Sigmoid colon (tissue), 7 donors: ENCODE results near the gene EN2. TPM values are rescaled to one million over a fixed set of nuclear protein-coding genes. Genes with fewer than 3 reads are reported as not detected.

ENCODE experiments used
- DNase-seq: peaks from one replicate; pipeline ENCODE4 v3.0.0-alpha.2; 2019
- H3K27ac ChIP-seq, 4 donors: fragments of 200-600 bp; sonication (generic); one replicate each; pipeline ENCODE4 v1.5.1; 2016 to 2019; ENCODE audit warnings: mild to moderate bottlenecking in 1 of 4
- H3K27me3 ChIP-seq, 3 donors: fragments of 200-600 bp; sonication (generic); one replicate each; pipeline ENCODE4 v1.5.1; 2019; ENCODE audit warnings: mild to moderate bottlenecking in 1 of 3
- H3K36me3 ChIP-seq, 4 donors: fragments of 200-600 bp; sonication (generic); one replicate each; pipeline ENCODE4 v1.5.1; 2016 to 2019
- H3K4me1 ChIP-seq, 4 donors: fragments of 200-600 bp; sonication (generic); one replicate each; pipeline ENCODE4 v1.5.1; 2017 to 2019
- H3K4me3 ChIP-seq, 4 donors: fragments of 200-600 bp; sonication (generic); one replicate each; pipeline ENCODE4 v1.5.1; 2017 to 2019; ENCODE audit warnings: mild to moderate bottlenecking in 2 of 4, moderate library complexity in 1 of 4
- H3K9me3 ChIP-seq, 4 donors: fragments of 200-600 bp in 3 of 4; sonication (generic) in 3 of 4; one replicate each; pipeline versions ENCODE4 v1.5.1 to v1.6.1; 2013 to 2019
- CTCF ChIP-seq, 4 experiments: fragments of 450-650 bp in 3 of 4; fragments of 200-600 bp in 1 of 4; IDR thresholded peaks; one replicate each; pipeline ENCODE4 v1.5.1; 2016 to 2019; ENCODE audit warnings: antibody characterized with exemption in 4 of 4, mild to moderate bottlenecking in 3 of 4, moderate library complexity in 2 of 4
- EP300 ChIP-seq, 4 donors: sonication (generic); formaldehyde crosslinking; IDR thresholded peaks; one replicate each; pipeline ENCODE4 v1.6.1; 2017; ENCODE audit warnings: antibody characterized with exemption in 4 of 4
- POLR2A ChIP-seq, 2 donors: fragments of 450-650 bp; IDR thresholded peaks; one replicate each; pipeline ENCODE4 v1.6.1; 2016; ENCODE audit warnings: antibody characterized with exemption in 2 of 2, mild to moderate bottlenecking in 2 of 2, moderate library complexity in 2 of 2
- POLR2AphosphoS5 ChIP-seq, 4 donors: sonication (generic); formaldehyde crosslinking; IDR thresholded peaks; one replicate each; pipeline ENCODE4 v1.6.1; 2017; ENCODE audit warnings: antibody characterized with exemption in 4 of 4
- WGBS, 2 donors: extraction: QIAGEN DNeasy Blood & Tissue Kit; methylation state at CpG; one replicate each; pipeline ENCODE4 v1.1.7; 2013; 5-methylcytosine and 5-hydroxymethylcytosine counted together
- intact Hi-C: fragments of 100-400 bp; cut with DNase I; formaldehyde crosslinking; loops from one replicate; pipeline ENCODE4 v1.15.1; 2023
- polyA plus RNA-seq, 3 donors: library from polyadenylated mRNA; stranded (reverse); fragments of 200-250 nt; gene quantifications; one replicate each; pipeline ENCODE4 v1.2.3, GENCODE V29; 2013
- total RNA-seq, 4 donors: library from RNA; depleted of rRNA; stranded (reverse); fragments of >200 nt; gene quantifications; one replicate each; pipeline ENCODE4 v1.1.0, GENCODE V29; 2016
- donor health status: healthy with polysubstance abuse.
- donor health status: Bipolar disorder and iron deficiency.
- donor health status: healthy.

EN2 gene
- total and polyA plus RNA-seq, 7 donors, result 0.14 to 0.16 TPM; not detected in 5

GRCh38 chr7:155481764-155482163 lies 23.8 kb downstream of the EN2 start:
- no peak for DNase-seq
- no peak overlapping the region for H3K27ac ChIP-seq
- H3K4me1 ChIP-seq, result no peaks in the 10 kb centered on the region
- intact Hi-C loops, result no loop called here
- TF ChIP-seq POLR2AphosphoS5 (IDR thresholded peaks at IDR 0.05) (no peak), CTCF (IDR thresholded peaks at IDR 0.05) (no peak), EP300 (IDR thresholded peaks at IDR 0.05) (no peak), POLR2A (IDR thresholded peaks at IDR 0.05) (no peak)
- H3K27me3 ChIP-seq, result peaks cover 3 to 95% (median 32%) of the 10 kb centered on the region in 3 donors
- no peaks in the 10 kb centered on the region for H3K9me3 ChIP-seq
- 80 to 92% methylated on average over 11 of the region's 11 CpGs for WGBS, 2 donors
- H3K36me3 ChIP-seq, result no peaks in the 10 kb centered on the region
- no peak overlapping the region for H3K4me3 ChIP-seq

- Histone ChIP-seq H3K4me3 (no peak overlapping the region), H3K36me3 (no peaks in the 10 kb centered on the region), H3K27me3 (peaks cover 3 to 95% (median 29%) of the 10 kb centered on the region in 3 donors), H3K9me3 (no peaks in the 10 kb centered on the region), H3K4me1 (no peaks in the 10 kb centered on the region), H3K27ac (no peak overlapping the region)
- intact Hi-C loops, result no loop called here
- WGBS, 2 donors, result 69 to 71% methylated on average over 17 of the region's 17 CpGs
- no peak for DNase-seq
- no peak for TF ChIP-seq EP300 (IDR thresholded peaks at IDR 0.05)
Measured at GRCh38 chr7:155482511-155483183, 24.7 kb downstream of the EN2 start.

DNA sequence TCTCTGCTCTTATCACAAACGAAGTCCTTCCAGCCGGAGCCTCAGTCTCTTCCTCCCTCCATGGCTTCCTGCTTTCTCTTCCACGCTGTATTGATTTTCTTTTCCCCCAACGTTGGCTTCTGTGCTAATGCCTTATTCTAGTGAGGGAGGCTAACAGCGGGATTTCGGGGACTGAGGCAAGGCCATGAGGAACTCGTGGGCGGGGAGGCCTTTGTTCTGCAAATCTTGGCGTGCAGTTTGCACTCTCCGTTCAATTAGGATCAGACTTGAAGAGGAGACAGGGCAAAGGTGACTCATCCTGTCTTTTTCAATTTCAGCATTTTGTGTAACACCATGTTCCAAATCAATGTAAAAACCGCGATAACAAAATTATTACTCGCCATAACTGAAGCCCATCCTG lies 25.3 kb downstream of the EN2 start:
- no peaks in the 10 kb centered on the region for H3K9me3 ChIP-seq
- 34 to 45% methylated on average over 13 of the region's 13 CpGs for WGBS, 2 donors
- H3K4me1 ChIP-seq, result no peaks in the 10 kb centered on the region
- DNase-seq, result no peak
- H3K27ac ChIP-seq, result no peak overlapping the region
- intact Hi-C loops, result no loop called here
- H3K27me3 ChIP-seq, result peaks cover 3 to 95% (median 25%) of the 10 kb centered on the region in 3 donors
- no peaks in the 10 kb centered on the region for H3K36me3 ChIP-seq
- no peak overlapping the region for H3K4me3 ChIP-seq
- TF ChIP-seq POLR2AphosphoS5 (IDR thresholded peaks at IDR 0.05) (no peak), POLR2A (IDR thresholded peaks at IDR 0.05) (no peak), CTCF (IDR thresholded peaks at IDR 0.05) (no peak), EP300 (IDR thresholded peaks at IDR 0.05) (no peak)

- H3K9me3 ChIP-seq, result no peaks in the 10 kb centered on the region
- intact Hi-C loops, result no loop called here
- no peak for DNase-seq
- H3K27ac ChIP-seq, result no peak overlapping the region
- H3K27me3 ChIP-seq, result peaks cover 3 to 95% (median 26%) of the 10 kb centered on the region in 3 donors
- no peaks in the 10 kb centered on the region for H3K4me1 ChIP-seq
- WGBS, 2 donors, result 54 to 74% methylated on average over 16 of the region's 16 CpGs
- H3K4me3 ChIP-seq, result no peak overlapping the region
- H3K36me3 ChIP-seq, result no peaks in the 10 kb centered on the region
- TF ChIP-seq POLR2AphosphoS5 (IDR thresholded peaks at IDR 0.05), result no peak
- TF ChIP-seq EP300 (IDR thresholded peaks at IDR 0.05), result no peak
- TF ChIP-seq CTCF (IDR thresholded peaks at IDR 0.05), result no peak
- no peak for TF ChIP-seq POLR2A (IDR thresholded peaks at IDR 0.05)
Measured at GRCh38 chr7:155483868-155484325, 26.0 kb downstream of the EN2 start.

- no peak for DNase-seq
Measured at GRCh38 chr7:155484483-155485399, 26.8 kb downstream of the EN2 start.

More at GRCh38 chr7:155484483-155485399, 26.8 kb downstream of the EN2 start:
- TF ChIP-seq POLR2AphosphoS5 (IDR thresholded peaks at IDR 0.05), result no peak
- TF ChIP-seq POLR2A (IDR thresholded peaks at IDR 0.05), result no peak
- no peaks in the 10 kb centered on the region for H3K4me1 ChIP-seq
- no peaks in the 10 kb centered on the region for H3K9me3 ChIP-seq
- 80 to 88% methylated on average over 23 of the region's 23 CpGs for WGBS, 2 donors
- peaks cover 4 to 93% (median 32%) of the 10 kb centered on the region in 3 donors for H3K27me3 ChIP-seq
- intact Hi-C loops, result no loop called here
- no peaks in the 10 kb centered on the region for H3K36me3 ChIP-seq
- no peak overlapping the region for H3K4me3 ChIP-seq
- H3K27ac ChIP-seq, result no peak overlapping the region
